GM12873 (cell line): ENCODE measurements around the gene S100A7A.

Experiments used
- TF ChIP-seq, protein P1 (sequence below): IDR thresholded peaks from 2 replicates; pipeline ENCODE4 v1.5.1; 2012; ENCODE audit warnings: low read depth, mild to moderate bottlenecking, moderate library complexity, low read length, control low read depth; ENCODE audit not compliant: insufficient read depth; ENCODE audit errors: missing control alignments

S100A7A gene

DNA sequence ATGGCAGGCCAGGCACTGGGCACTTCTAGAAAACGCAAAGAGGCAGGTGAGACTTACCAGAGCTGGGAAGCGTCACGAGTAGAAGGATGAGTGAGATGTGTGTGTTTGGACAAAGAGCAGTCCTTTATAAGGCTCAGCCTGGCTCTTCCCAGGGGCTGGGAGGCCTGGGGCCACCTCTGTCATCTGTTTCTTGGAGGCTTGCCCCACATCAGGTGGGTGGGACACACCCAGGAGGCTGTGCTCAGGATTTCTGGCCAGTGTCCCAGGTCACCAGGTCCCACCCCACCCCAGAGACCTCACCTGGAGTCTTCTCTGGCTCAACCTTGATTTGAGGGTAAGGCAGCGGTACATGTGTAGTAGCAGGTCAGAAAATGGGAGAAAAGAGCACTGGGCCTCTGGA is 44.2 kb downstream of the S100A7A start, which contains the start of gene S100A7:
Gene S100A7, minus strand, starts transcription at position 101 of the 400 bp plus-strand sequence. CDS start 1,638 bp downstream, outside the sequence.
- TF ChIP-seq, protein P1, sequence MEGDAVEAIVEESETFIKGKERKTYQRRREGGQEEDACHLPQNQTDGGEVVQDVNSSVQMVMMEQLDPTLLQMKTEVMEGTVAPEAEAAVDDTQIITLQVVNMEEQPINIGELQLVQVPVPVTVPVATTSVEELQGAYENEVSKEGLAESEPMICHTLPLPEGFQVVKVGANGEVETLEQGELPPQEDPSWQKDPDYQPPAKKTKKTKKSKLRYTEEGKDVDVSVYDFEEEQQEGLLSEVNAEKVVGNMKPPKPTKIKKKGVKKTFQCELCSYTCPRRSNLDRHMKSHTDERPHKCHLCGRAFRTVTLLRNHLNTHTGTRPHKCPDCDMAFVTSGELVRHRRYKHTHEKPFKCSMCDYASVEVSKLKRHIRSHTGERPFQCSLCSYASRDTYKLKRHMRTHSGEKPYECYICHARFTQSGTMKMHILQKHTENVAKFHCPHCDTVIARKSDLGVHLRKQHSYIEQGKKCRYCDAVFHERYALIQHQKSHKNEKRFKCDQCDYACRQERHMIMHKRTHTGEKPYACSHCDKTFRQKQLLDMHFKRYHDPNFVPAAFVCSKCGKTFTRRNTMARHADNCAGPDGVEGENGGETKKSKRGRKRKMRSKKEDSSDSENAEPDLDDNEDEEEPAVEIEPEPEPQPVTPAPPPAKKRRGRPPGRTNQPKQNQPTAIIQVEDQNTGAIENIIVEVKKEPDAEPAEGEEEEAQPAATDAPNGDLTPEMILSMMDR, result no peak

DNA sequence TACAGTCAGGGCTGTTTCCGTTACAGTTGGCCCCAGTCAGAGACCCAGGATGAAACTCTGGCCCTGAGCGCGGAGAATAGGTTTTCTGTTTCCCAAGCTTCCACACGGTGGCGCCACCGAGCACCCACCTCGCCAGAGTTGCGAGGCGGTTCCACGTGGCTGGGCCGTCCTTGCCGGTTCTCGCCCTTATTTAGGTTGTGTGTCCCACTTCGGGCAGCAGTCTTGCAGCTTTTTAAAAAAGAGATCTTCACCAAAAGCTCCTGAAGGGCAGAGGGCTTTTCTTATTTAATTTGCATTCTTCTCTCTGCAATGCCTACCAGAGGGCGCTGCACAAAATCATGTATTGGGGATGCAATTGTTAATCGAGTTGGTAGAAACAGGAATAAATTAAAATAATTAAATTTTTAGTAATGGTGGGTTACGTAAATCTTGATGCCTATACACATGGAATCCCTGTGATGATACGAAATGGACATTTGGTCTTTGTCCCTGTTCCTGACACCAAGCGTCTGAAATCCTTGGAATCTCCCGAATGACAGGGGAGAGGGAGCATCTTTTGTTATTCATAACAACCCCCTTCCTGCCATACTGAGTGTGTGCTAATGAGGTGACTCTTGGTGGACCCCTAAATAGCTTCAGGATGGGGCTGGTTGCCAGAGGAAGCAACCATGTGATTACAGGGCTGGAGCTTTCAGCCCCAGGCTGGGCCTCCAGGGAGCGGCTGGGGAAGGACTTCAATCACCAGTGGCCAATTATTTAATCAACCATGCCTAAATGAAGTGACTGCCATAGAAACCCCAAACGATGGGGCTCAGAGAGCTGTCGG is 49.7 kb downstream of the S100A7A start:
- TF ChIP-seq, protein P1, result peak; percentile 86

DNA sequence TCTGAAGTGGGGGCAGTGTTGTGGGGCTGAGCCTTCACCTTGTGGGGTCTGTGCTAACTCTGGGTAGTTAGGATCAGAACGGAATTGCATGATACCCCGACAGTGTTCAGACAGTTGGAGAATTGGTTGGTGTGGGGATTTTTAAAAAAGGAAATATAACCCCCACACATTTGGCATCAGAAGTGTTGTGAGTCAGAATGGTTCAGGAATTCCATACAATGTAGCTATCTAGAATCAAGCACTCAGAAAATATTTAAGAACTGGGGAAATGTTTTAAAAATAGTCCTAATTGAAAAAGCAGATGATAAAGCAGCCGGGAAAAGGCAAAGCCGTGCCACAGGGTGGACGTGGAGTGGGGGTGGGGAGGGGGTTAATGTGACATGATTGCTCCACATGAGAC is 50.6 kb downstream of the S100A7A start:
- TF ChIP-seq, protein P1, result no peak

DNA sequence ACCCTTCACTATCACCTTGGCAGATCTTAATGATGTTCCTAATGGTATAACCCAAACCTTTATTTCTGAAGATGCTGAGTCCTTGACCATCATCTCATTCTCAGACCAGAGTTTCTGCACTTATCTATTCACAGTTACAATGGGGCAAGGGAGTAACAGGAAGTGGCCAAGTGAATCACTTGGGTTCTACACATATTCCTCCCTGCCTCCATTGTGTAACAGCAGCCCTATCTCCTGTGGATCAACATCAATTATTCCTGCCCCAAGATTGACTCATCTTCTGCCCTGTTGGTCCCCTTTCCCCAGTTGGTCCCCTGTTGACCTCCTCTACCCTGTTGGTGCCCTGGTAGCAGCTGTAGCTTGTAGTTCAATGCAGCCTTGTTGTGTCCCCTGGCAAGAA is 54.4 kb downstream of the S100A7A start:
- TF ChIP-seq, protein P1, result no peak
